ENCODE measurements around the gene GRIN2A.
A peak's percentile ranks its signal among the peaks of the same experiment; 100 is the strongest.

Gene GRIN2A

DNA sequence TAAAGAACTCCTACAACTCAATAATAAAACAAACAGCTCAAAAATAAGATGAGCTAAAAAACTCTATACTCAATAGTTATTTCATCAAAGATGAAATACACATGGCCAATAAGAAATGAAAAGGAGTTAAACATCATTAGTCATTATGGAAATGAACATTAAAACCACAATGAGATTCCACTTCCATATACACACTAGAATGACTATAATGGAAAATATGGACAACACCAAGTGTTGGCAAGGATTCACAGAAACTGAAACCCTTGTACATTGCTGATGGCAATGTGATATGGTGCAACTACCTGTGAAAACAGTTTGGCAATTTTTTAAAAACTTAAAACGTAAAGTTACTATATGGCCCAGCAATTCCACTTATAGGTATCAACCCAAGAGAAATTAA, 91.4 kb downstream of the GRIN2A start:
- no peak for FAIRE-seq
- DNase-seq (ENCODE audit: insufficient read length, low spot score), result no peak

DNA sequence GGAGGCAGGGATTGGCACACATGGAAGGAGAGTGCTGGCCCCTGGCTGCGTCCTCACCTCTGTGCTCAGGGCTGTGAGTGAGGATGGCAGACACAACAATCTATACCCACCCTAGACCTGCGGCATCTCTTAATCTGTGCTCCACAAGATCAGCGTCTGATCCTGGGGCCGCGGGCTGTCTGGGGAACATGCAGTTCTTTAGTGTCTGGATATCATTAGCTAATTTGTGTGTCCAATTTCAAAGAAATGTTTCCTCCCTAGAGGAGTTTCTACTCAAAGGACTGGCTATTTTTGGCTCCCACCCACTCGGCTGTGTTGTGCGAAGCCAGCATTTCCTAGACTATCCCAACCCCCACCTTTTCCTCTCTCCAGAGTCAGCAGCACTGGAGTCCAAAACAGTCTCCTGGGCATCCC, 93.8 kb downstream of the GRIN2A start:
- DNase-seq (ENCODE audit: insufficient read length, low spot score), result no peak
- FAIRE-seq, result no peak

- FAIRE-seq (no peak), DNase-seq (ENCODE audit: insufficient read length, low spot score) (no peak)
Measured at GRCh38 chr16:10087151-10087550, 95.1 kb downstream of the GRIN2A start.

DNA sequence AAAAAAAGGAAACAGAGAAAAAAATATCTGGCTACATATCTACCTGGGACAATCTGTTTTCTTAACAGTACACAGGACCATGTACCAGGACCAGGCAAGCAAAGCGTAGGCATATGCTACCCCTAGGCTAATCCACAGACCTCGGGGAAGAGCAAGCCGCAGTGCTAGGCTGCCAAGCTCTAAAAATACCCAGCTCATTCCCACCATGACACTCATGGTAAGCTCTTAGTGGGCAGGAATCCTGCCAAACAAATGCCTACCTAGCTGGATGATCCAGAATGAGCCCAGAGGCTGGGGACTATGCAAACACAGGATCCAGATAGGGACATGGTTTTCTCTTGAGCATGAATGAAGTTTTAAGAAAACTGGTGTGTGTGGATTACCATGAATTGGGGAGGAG, 95.6 kb downstream of the GRIN2A start:
- DNase-seq (ENCODE audit: insufficient read length, low spot score) (no peak), FAIRE-seq (no peak)

- FAIRE-seq (no peak), DNase-seq (ENCODE audit: insufficient read length, low spot score) (no peak)
Measured at GRCh38 chr16:10085078-10085798, 97.0 kb downstream of the GRIN2A start.

DNA sequence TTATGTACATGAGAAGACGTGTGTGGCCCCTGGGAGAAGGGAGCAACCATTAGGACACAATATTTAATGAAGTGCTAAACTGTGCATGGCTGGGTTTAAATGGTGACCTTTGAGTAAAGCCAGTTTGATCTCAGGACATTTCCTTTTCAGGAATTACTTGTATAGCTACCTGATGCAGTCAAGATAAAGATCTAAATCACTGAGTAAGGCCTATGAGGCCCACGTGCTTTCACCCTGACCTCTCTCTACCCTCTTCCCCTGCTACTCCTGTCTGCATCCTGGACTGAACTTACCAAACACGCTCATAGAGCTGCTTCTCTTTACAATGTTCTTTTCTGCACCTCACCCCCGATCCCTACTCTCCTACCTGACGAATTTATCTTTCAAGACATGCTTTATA, 98.9 kb downstream of the GRIN2A start:
- no peak for FAIRE-seq
- no peak for DNase-seq (ENCODE audit: insufficient read length, low spot score)

GRCh38 chr16:10081201-10081940, 100.9 kb downstream of the GRIN2A start:
- no peak for FAIRE-seq
- DNase-seq (ENCODE audit: insufficient read length, low spot score), result no peak

DNA sequence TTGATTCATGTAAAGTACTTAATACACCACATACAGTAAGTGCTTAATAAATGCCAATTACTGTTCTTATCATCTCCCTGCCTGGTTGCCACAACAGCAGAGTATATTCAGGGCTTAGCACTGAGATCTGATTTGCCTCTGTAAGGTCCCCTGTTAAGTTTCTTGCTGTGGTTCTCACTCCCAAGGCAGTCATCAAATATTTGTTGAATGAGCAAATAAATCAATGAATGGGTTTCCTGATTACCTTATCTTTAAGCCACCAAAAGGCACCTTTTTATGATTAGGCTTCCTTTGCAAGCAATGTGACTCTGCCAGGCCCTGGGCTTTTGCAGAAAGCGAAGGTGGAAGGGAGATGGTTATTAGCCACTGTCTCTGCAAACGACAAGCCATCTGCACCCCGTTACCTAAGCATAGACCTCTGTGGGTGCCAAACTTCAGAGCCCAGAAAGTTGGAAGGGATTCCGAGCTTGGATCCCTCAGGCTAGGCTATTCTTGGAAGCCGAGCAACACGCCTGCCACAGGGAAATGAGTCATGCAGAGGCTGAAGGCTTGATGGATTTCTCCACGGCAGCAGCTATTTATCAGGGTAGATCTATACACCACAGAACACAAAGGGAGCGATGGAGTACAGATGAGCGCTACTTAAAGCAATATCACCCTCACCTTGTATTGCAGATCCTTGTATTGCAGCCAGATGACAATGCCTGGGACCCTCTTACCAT, 102.0 kb downstream of the GRIN2A start:
- no peak for FAIRE-seq
- peak; percentile 75 for DNase-seq (ENCODE audit: insufficient read length, low spot score)

- no peak for DNase-seq (ENCODE audit: insufficient read length, low spot score)
- peak; percentile 26 for FAIRE-seq
Measured at GRCh38 chr16:10078541-10078949, 103.7 kb downstream of the GRIN2A start.

GRCh38 chr16:10077861-10078260, 104.4 kb downstream of the GRIN2A start:
- no peak for FAIRE-seq
- no peak for DNase-seq (ENCODE audit: insufficient read length, low spot score)

GRCh38 chr16:10076037-10076436, 106.2 kb downstream of the GRIN2A start:
- DNase-seq (ENCODE audit: insufficient read length, low spot score) (no peak), FAIRE-seq (no peak)

DNA sequence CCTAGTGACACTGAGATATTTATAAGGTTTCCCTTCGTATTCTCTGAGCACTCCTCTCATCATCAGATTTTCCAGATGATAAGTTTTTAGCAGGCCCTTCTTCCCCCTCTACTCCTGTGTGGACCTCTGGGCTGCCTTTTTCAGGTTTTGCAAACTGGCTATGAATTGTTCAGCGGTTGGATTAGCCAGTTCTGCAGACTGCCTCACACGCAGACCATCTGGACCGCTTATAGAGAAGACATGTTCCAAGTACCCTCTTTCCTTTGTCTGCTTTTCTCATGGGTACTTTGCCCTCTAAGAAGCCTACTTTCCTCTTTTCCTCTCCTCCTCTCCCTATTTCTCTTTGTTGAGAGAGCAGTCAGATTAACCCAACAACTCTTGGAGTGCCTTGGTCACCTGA, 111.6 kb downstream of the GRIN2A start:
- DNase-seq (ENCODE audit: insufficient read length, low spot score), result no peak
- no peak for FAIRE-seq

DNA sequence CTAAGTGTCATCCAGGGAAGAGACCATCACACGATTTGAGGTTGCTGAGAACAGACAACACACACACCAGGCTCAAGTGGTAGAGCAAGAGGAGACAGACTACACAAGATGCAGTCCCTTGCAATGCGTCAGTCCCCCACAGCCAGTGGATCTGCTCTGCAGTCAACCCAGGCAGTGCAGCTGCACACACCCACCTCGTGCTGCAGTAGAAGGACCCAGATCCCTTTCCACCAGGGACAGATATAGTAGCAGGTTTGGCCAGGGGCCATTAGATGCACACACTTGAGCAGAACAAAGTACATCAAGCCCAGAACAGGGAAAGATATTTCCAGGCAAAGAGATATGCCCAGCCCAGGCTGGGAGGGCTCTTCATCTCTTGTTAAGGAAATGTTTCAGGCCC, 112.9 kb downstream of the GRIN2A start:
- FAIRE-seq (no peak), DNase-seq (ENCODE audit: insufficient read length, low spot score) (no peak)

DNA sequence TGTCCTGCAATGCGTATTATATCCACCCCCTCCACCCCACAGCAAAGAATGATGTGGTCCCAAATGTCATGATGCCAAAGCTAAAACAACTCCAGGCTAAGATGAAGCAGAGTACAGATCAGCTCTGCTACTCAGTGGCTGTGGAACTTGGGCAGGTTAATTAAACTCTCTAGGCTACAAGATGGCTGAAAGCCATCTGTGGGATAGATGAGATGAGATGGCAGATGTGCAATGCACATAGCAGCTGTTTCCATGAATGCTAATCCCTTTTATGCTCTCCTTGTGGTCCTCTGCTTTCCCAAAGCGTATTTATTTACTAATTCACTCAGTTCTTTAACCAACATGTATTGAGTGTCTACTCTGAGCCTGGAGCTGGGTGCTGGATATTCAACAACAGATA, 114.4 kb downstream of the GRIN2A start:
- no peak for FAIRE-seq
- no peak for DNase-seq (ENCODE audit: insufficient read length, low spot score)

GRCh38 chr16:10067406-10067805, 114.8 kb downstream of the GRIN2A start:
- no peak for DNase-seq (ENCODE audit: insufficient read length, low spot score)
- no peak for FAIRE-seq

DNA sequence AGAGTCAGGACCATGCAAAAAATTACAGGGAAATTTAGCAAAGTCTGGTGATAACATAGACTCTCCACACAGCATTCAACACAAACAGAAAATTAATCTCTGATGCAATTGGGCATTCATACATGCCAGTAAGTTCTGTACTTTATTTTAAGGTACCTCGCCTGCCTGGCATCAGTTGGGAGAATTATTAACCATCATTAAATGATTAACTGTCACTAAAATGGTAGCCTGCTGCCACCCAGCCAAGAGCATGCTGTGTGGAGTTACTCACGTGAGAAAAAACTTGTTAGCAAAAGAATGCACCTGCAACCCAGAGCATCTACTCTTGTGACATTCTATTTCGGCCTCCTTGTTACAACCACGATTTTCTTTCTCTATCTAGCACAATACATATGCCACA, 117.2 kb downstream of the GRIN2A start:
- DNase-seq (ENCODE audit: insufficient read length, low spot score) (no peak), FAIRE-seq (no peak)

DNA sequence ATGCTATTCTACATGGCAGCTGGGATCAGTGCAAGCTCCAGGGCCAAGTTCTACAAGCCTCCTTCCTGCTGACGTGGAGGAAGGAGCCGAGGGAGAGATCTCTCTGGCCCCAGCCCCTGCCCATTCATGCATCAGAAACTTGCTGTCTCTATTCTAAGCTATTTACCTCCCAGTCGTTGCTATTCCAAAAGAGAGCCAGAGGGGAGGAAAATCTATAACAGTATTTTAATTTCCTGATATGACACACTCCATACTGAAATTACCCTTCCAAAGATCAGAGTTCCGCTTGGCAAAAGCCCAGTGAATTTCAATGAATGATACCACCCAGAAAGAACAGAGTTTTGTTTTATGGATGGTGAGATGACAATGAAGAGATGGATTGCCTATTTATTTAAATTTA, 133.4 kb downstream of the GRIN2A start:
- DNase-seq (ENCODE audit: insufficient read length, low spot score) (no peak), FAIRE-seq (no peak)

GRCh38 chr16:10045947-10046346, 136.3 kb downstream of the GRIN2A start:
- FAIRE-seq (no peak), DNase-seq (ENCODE audit: insufficient read length, low spot score) (no peak)

- DNase-seq (ENCODE audit: insufficient read length, low spot score) (no peak), FAIRE-seq (no peak)
Measured at GRCh38 chr16:10045291-10045775, 136.9 kb downstream of the GRIN2A start.

DNA sequence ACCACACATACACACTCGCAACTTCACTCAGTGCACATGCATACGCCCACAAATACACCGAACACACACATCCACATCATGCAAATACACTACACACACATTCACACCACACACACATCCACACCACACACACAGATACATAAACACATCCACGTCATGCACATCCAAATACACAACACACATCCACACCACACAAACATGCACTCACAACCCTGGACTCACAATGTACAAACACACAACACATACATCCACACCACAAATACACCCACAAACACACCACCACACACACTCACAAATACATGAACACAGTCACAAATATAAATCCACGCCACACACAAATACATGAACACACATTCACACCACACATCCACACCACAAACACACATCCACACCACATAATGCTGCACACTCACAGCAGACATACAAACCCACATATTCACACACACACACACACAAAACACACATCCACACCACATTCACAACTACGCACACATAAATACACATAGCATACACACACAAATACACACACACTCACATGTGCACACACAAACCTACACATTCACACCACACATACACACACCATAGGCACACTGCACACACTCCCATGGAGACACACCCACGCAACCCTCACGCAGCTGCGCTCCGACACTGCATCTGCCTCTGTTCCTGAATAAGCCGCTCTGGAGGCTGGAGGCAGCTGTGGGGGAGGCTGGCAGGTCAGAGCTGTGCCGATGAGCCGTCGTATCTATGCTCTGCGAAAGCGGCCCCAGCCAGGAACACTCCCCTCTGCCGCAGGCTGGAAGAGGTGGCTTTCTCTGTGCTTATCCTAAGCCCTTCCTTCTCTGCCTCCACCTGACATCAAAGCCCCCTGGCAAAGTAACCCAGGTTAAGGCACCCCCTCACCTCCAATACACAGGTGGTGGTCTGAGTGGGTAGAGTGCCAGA, 141.8 kb downstream of the GRIN2A start:
- FAIRE-seq (peak; percentile 99), DNase-seq (ENCODE audit: insufficient read length, low spot score) (no peak)

All from HTR-8/SVneo (cell line).